Stimulated activated CD4-positive, alpha-beta T cell treated with anti-CD3 and anti-CD28 coated beads, TNF-alpha, amount 100 ng/mL, for 1 hour (primary cell): ENCODE measurements around the gene CDCA4.
A peak's percentile ranks its signal among the peaks of the same experiment; 100 is the strongest.
"Not testable (repeated sequence)": the region's sequence is repeated elsewhere in the genome, so short reads cannot be mapped to it uniquely, and the experiment has no call there.

ENCODE experiments used
- DNase-seq, 3 donors: peaks; one replicate each; pipeline ENCODE4 v3.0.0-alpha.2; 2020; ENCODE audit warnings: low read depth in 3 of 3, low spot score in 1 of 3

CDCA4 gene

DNA sequence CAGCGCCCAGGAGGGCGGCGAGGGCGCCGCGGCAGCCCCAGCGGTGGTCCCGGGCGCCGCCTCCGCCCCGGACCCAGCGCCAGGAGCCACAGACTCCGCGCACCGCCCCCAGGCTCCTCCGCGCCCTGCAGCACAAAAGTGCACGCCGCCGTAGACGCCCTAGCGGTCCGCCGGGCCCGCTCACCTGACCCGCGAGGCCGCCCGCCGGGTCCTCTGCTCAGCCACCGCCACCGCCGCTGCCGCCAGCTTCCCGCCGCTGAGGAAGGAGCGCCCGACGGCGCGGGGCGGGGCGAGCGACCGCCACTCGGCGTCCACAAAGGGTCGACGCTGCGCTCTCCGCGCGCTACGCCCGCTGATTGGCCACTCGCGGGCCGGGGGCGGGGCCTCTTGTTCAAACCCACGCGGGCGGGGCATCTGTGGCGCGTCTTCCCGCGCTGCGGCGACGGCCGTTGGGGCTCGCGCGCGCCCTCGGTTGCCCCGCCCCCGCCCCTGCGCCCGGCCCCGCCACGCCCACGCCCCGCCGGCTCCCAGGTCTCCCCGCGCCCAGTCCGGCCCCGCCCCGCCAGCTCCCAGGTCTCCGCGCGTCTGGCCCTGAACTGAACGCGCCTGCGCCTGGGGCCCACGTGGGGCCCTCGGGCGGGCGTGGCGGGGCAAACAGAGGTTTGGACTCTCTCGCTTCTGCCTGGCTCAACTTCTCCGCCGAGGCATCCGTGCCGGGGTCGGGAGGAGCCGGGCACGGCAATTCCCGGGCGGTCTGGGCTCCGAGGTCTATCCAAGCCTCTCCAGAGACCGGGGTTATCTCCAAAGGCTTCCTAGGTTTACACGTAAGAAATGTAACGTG is at the start of gene CDCA4:
CDCA4 (minus strand) TSS at position 269 of the 841 bp plus-strand sequence. CDS start 9,154 bp downstream, outside the sequence.
- peak; percentile 95 to 97 (median 97) for DNase-seq

DNA sequence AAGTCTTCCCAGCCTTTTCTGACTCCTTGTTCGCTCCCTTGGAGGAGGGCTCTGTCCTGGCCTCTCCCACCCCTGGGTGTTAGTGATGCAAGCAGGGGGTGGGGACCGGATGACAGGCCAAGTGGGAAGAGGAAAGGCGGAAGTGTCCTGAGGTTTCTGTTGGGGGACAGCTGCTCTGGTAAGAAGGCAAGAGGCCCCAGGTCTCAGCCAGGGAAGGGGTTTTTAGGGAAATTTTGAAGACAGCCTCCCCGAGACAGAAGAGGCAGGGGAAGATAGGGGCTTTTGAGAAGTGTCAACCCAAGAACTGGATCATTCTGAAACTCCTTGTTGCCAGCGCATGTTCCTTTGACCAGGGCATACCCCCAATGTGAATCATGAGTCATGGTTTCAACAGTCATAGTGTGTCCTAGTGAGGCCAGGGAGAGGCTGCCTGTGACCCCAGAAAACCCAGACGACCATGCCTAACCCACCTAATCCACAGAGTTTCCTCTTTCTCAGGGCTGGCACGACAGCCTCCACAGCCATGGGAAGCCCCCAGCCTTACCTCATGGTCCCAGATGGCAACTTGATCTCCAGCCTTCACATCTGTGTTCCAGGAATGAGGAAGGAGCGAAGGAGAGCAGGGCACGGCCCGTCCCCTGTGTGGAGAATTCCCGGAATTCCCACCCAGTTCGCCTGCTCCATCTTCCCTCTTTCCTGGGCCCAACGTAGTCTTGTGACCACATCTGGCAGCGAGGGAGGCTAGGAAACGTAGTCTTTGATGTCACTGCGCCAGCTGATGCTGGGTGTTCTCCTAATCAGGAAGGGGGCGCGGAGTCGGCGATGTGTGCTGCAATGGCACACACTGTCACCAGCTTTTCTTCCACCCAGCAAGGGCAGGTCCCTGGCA is 49.2 kb upstream of the CDCA4 start:
- no peak for DNase-seq

DNA sequence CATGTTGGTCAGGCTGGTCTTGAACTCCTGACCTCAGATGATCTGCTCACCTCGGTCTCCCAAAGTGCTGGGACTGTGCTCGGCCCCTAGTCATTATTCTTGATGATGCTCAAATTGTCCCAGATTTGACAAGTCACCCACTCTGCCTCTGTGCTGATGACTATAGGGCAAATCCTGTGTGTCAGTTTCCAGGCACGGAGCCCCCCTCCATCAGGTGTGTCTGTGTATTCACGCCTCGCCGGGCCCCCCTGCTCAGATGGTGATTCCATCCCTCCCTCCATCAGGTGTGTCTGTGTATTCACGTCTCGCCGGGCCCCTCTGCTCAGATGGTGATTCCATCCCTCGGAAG is 48.6 kb upstream of the CDCA4 start:
- no peak for DNase-seq

DNA sequence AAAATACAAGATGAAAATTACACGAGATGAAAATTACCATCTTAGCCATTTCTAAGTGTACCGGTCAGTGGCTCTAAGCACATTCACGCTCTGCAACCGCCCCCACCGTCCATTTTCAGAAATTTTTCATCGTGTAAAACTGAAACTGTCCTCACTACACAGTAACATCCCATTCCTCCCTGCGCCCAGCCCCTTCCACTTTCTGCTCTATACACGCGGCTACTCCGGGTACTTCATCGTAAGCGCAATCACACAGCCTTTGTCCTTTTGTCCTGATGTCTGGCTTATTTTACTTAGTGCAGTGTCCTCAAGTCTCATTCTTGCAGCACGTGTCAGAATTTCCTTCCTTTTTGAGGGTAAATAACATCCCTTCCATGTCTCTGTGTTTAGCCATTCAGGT is 47.9 kb upstream of the CDCA4 start:
- DNase-seq = no peak

DNA sequence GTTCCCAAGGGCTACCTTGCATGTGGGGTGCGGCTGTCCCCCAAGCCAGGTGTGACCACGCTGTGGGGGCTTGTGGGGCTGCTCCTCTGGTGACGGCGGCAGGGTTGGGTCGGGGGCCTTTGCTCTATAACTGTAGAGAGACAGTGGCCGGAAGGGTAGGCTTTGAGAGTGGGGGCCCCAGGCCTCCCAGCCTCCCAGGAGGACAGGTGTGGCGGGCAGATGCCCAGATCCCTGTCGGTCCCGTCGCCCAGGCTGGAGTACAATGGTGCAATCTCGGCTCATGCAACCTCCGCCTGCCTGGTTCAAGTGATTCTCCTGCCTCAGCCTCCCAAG is 47.1 kb upstream of the CDCA4 start:
- no peak for DNase-seq

DNA sequence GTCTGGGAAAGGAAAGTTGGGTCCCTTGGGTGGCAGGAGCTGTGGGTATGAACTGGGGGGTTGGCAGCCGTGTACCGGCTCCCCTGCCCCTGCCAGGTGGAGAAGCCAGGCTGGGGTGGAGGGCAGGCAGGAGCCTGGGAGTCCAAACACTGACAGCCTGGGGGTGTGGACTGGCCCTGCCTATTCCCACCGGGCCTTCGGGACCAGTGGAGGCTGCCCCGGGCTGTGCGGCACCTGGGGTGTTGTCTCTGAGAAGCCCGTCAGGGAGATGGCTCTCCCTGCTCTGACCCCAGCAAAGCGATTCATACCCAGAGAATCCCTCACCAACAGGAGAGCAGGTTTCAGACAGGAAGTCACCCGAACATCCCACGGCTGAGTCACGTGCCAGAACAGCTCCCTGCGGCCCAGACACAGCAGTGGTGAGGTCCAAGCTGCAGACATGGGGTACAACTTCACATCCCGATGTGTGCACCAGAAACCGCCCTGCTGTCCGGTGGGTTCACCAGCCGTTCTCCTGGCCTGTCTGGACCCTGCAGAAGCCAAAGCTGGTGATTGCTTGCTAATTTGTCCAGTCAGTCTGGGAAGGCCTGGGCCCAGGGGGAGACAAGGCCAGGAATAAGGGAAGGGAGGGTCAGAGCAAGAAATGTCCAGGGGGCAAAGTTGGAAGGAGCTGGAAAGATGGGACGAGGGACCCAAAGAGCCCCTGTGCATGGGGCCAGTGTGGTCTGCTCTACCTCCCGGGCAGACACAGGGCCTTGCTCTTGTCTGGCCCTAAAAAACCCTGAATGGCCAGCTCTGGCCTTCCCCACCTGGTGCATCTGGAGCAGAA is 46.5 kb upstream of the CDCA4 start:
- DNase-seq = peak in 1 of 3 donors; percentile 42

DNA sequence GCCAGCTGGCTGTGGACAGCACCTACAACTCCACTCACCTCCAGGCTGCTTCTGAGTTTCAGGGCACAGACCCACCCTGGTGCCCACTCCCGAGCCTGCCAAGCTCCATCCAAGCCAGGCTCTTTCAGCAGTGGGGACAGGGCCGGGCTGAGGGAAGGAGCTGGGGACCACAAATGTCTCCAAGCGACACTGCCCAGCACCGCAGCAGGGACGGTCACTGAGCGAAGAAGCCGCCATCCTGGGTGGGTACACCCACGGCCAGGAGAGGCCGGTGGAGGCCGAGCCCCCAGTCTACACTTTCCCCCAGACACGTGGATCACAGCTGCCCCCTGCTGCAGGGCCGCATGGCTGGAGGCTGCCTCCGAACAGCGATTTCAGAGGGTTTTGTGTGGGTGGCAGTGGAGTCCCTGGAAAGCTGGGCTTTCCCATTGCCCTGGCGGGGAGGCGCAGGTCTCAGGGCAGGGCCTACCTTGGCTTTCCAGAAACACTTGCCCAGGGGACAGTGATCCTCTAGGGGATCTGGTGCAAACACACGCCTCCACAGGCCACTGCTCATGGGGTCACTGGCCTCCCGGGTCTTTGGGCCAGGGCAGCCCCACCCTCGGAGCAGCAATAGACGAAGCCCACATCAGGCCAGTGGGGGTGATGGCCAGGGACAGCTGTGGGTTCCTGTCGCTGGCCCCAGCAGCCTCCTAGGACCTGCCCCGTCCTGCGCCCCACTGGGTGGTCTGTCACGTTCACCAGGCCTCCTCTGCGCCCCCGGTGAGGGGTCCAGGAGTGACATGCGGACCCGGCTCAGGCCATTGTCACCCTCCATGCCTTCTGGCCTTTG is 45.6 kb upstream of the CDCA4 start:
- no peak for DNase-seq

DNA sequence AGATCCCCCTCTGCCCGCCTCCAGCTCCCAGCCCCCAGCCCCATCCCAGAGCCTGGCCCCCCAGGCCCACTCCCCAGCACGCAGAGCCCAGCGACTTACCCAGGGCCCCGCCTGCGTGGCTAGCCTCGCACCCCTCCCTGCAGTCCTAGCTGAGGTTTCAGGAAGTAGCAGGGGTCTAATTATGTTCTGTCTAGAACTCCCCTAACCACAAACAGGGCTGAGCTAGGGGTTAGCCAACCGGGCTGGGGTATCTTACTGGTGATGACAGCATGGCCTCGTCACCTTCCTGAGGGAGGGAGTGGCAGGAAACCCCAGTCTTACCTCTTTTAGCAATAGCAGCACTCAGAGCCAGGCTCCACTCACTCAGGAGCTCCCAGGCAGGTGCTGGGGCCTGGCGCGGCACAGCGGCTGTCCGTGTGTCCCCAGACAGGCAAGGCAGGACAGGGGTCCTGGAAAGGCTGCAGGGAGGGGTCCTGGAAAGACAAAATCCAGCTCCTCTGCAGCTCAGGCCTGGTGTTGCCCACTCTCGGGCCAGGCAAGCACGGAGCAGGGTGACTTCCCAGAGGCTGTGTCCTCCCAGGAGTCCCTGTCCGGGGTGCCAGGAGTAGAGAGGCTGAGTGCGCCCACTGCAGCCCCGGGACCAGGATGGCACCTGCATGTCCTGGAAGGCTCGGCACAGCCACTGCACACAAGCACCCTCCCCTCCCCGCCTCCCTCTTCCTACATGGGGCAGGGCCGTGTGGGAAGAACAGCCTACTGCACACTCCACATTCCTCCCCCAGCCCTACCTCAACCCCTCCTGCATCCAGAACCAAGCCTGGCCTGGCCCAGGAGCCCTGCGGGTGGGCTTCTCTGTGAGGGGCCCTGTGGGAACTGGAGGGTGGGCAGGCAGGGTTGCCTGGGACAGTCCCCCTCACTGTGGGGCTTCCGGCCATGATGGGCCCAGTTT is 44.7 kb upstream of the CDCA4 start, which contains the start of gene GPR132:
GPR132 (minus strand) TSS at position 151 of the 949 bp plus-strand sequence. CDS start 10,010 bp downstream, outside the sequence.
- DNase-seq = peak; percentile 56 to 89 (median 81)

DNA sequence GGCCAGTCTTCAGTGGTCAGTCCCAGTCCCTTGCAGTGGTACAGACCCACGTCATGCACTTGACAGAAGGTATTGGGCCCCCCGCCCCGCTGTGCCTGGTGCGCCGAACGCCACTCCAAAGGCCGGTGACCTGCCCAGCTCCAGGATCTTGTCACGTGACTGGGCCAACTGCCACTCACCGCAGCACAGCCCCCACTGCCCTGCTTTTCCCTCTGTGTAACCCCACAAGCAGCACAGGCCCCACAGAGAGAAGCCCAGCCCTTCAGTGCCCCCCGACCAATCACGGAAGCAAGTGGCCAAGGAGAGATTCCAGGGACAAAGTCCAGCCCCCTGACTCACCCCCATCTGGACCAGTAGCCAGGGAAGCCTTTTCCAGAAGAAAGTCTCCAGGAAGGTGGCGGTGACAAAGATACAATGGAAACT is 43.8 kb upstream of the CDCA4 start:
- no peak for DNase-seq

DNA sequence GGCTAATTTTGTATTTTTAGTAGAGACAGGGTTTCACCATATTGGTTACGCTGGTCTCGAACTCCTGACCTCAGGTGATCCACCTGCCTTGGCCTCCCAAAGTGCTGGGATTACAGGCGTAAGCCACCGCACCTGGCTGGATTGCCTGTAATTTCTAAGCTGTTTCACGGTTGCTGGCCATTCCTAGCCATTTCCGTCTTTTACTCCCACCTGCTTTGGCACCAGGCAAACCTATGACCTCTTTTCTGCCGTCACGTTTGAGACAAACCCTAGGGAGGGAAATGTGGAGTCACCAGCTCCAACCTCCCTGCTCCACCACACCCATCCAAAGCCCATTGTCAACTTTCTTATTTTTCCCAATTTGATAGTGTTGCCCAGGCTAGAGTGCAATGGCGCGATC is 43.1 kb upstream of the CDCA4 start:
- DNase-seq = no peak

DNA sequence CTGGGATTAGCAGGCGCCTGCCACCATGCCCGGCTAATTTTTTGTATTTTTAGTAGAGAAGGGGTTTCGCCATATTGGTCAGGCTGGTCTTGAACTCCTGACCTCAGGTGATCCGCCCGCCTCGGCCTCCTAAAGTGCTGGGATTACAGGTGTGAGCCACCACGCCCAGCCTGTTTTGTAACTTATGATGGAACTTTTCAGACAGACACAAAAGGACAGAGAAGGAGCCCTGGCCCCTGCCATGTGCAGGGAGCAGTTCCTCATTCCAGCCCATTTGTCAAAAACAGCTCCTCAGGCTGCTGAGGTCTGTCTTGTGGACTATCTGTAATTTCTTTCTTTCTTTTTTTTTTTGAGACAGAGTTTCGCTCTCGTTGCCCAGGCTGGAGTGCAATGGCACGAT is 42.6 kb upstream of the CDCA4 start:
- not testable (repeated sequence) for DNase-seq

DNA sequence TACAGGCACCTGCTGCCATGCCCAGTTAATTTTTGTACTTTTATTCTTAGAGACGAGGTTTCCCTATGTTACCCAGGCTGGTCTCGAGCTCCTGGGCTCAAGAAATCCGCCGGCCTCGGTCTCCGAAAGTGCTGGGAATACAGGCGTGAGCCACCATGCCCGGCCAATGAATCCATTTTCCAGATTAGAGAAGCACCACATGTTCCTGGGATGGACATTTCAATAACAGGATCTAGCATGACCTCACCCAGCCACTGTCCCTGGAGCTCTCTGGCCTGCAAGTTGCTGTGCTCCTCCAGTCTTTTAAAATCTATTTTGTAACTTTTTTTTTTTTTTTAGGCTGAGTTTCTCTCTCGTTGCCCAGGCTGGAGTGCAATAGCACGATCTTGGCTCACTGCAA is 42.2 kb upstream of the CDCA4 start:
- DNase-seq = no peak

DNA sequence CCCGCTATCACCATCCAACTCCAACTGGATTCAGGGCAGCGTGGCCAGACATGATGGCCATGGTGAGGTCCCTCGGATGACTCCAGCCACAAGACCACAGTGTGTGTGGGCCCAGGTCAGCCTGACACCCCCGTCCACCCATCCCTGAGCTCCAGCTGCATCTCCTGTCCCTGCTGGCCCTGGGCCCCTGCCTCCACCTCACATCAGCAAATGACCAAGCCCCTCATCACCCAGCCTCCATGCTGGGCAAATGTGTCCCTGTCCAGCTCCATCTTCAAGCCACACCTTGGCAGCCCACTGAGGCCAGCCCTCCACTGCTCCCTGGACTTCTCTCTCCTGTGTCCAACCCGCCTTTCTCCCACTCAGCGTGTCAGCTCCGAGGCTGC is 41.2 kb upstream of the CDCA4 start:
- DNase-seq = no peak

DNA sequence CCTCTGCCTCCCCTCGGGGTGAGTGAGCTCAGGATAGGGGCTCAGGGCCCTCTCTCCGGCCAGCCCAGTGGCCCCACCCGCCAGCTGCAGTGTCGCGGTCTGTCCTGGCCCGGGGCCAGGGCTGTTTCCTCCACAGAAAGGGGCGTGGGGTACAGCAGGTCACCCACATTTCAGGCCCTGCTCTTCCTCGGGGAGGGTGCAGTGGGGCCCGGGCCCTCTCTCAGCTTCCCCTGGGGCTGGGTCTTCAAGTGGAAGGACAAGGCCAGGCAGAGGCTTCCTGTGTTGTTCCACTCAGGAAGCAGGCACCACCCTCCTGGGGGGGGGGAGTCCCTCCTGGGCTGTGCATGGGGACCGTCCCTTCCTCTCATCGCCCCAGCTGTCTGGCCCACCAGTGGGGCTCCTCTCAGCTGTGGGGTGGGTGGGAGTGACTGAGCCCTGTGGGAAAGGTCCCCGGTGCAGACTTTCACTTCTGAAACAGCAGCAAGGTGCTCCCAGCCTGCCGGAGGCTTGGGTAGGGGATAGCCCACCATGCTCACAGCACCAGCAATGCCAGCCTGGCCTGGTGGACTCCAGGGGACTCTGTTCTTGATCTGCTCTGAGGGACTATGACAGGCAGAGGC is 40.7 kb upstream of the CDCA4 start:
- peak in 1 of 3 donors; percentile 59 for DNase-seq

DNA sequence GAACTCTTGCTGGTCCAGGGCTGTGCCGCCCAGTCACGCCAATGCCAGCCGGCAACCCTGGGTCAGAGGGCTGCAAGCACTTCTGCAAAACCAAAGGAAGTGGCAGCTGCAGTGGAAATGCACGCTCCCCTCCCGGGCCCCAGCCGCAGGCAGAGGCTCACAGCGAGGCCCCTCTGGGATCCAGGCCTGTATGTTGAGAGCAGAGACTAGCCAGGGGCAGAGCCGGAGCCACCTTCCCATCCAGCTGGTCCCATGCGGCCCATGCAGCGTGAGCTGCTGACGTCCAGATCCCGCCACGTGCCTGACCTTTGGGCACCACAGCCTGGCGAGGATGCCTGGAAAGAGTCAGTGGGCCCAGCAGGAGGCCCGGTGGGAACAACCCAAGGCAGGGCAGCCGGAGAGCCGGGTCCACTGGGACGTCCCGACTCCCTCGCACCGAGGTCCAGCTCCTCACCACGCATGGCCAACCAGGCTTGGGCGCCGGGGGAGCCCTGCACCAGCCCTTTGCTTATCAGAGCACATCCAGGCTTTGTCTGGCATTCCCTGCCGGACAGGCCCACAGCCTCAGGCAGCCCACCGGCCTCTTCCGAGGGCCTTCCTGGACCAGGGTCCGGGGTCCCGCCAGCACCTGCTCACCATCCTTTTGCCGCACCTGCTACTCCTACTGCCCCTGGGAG is 40.0 kb upstream of the CDCA4 start:
- DNase-seq = no peak

DNA sequence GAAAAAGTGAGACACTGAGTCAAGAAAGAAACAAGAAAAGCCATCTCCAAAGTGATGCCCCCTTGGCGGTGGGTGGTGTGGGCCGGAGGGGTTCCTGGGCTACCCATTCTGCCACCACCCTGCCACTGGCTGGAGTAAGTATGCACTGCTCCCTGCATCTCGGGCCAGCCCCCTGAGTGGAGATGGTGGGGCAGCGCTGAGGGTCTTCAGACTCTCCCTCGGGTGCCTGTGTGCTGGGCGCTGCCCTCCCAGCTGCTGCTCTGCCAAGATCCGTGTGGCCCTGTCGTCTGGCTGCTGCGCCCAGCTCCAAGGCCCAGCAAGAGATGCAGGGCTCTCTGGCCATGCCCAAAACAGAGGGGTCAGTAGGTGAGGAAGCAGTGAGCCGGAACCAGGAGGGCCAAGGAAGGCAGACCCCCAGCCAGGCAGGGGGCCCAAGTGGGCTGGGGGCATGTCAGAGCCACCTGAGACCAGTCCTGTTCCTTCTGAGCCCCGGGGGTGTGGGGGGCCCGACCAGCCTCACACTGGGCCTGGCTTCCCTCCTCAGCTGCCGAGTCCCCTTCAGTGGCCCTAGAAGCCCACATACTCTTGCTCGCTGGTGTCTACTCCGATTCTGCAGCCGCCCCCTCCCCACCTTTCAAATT is 39.2 kb upstream of the CDCA4 start:
- no peak for DNase-seq

DNA sequence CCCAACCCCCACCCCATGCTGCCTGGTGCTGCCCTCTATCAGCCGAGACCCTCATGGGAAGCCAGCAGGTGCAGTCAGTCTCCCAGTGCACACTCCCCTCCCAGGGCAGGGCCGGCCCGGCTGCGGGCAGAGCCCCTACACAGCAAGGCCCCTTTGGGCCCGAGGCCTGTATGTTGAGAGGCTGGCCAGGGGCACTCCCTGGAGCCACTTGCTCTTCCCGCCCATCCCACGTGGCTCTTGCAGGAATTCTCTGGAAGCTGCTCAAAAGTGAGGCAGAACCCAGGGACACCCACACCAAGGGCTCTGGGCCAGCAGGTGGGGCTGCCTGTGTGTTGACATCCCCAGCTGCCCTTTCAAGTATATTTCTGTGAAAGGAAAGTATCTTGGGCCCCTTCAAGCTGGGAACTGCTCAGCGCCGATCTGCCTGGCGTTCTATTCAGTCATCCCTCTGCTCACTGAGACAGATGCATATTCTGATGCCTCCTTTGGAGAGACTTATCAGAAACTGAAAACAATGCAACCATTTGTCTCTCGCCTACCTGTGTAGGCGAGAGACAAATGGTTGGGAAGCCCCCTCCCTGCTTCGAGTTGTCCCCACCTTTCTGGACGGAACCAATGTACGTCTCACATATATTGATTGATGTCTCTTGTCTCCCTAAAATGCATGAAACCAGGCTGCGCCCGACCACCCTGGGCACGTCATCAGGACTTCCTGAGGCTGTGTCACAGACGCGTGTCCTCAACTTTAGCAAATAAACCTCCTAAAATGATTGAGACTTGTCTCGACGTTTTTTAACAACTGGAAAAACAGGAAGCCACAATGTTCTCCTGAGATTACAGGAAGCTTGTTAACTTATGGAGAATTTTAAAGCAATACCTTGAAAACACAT is 38.4 kb upstream of the CDCA4 start:
- no peak for DNase-seq
